ENCODE data around the gene SLC22A4.

- TF ChIP-seq POLR2AphosphoS5 (IDR thresholded peaks at IDR 0.05; ENCODE audit: low read depth, low read length), result no peak
- TF ChIP-seq SIN3A (IDR thresholded peaks at IDR 0.05; ENCODE audit: borderline replicate concordance, insufficient read depth, low read length), result no peak
Observed at GRCh38 chr5:132272311-132273210, 21.6 kb upstream of the SLC22A4 start.

Data from PFSK-1 (cell line).